Inferior parietal cortex (tissue), 1 donor: ENCODE results near the gene STYXL1.
A peak's percentile ranks its signal among the peaks of the same experiment; 100 is the strongest.
"Not testable (repeated sequence)": the region's sequence is repeated elsewhere in the genome, so short reads cannot be mapped to it uniquely, and the experiment has no call there.

Source experiments
- DNase-seq: peaks from one replicate; pipeline ENCODE4 v3.0.0-alpha.2; 2016; ENCODE audit errors: extremely low spot score

Gene STYXL1, protein sequence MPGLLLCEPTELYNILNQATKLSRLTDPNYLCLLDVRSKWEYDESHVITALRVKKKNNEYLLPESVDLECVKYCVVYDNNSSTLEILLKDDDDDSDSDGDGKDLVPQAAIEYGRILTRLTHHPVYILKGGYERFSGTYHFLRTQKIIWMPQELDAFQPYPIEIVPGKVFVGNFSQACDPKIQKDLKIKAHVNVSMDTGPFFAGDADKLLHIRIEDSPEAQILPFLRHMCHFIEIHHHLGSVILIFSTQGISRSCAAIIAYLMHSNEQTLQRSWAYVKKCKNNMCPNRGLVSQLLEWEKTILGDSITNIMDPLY

DNA sequence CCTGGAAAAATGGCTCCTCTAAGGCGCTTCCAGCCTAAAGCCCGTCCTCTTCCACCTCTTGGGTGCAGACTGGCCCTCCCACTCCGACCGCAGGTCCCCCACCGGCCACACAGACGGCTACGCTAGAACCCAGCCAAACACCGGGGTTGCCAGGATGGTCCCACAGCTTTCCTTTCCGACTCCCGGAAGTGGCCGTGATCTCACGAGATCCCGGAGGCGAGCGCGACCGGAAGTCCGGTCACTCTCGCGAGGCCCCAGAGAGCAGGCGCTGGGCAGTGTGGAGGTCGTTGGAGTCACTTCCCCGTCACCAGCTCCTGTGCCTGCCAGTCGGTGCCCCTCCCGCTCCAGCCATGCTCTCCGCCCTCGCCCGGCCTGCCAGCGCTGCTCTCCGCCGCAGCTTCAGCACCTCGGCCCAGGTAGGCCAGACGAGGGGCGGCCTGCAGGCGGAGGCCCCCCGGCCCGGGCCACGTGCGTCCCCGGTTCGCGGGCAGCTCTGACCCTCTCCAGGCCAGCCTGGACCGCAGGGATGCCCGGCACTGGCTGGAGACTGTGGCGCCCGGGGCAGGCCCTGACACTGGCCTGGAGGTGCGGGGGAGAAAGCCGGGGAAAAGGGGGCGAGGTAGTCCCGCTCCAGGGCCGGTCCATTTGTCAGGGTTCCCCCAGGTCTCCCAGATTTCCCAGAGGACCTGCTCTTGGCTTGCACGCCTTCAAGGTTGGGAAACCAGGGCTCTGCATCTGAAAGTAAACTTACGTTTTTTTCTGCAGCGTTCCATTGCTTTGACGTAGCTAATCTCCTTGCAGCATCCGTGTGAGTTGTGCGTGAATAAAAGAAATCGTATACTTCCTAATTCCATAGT, at the start of gene STYXL1, which contains the start of gene MDH2:
TSS of gene STYXL1 (minus strand) at position 190 of the 857 bp plus-strand sequence. CDS start 17,477 bp downstream, outside the sequence.
TSS of gene MDH2 (plus strand) at position 296 of the 857 bp plus-strand sequence. CDS start at position 351, 55 bp downstream.
- peak; percentile 95 for DNase-seq

DNA sequence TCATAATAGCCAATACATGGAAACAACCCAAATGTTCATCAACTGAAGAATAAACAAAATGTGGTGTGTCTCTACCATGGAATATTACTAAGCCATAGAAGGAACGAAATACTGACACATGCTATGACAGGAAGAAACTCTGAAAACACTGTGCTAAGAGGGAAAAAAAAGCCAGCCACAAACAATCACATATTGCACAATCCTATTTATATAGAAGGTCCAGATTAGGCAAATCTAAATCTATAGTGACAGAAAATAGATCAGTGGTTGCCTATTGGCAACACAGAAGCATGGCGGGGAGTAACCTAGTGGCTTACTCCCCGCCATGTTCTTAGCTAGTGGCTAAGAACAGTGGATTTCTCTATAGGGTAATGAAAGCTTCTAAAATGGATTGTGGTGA, 48.1 kb upstream of the STYXL1 start:
- DNase-seq: no peak

DNA sequence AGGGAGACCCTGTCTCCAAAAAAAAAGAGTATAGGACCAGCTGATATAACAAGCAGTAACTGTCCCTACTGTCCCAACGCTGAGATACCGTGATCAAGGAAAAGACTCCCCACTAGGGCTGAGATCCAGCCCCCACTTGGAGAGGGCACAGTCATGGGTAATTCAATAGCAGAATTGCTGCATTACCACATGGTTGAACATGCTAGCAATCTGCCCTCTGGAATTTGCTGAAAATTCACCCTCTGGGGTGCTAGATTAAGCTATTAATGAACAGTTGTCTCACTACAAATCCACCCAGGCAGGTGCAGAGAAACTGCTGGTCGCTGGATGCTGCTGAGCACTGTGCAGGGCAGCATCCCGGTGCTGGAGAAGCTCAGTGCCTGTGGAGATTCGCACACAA, 46.5 kb upstream of the STYXL1 start:
- DNase-seq: not testable (repeated sequence)

DNA sequence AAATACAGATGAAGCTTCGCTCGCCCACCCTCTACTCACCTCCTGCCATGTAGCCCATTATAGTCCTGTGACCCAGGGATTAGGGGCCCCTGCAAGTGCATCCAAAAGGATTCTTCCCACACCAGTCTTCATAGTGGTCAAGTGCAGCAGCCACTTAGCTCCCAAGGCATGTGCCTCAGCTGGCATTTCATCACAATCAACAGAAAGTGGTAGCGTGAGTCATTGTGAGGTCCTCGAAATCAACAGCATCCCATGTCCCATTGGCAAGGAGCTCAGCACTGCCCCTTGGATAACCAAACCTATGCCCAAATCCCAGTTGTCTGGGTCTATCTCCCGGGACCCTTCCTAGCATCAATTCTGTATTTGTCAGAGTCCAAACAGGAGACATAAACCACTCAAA, 45.7 kb upstream of the STYXL1 start:
- DNase-seq: not testable (repeated sequence)

DNA sequence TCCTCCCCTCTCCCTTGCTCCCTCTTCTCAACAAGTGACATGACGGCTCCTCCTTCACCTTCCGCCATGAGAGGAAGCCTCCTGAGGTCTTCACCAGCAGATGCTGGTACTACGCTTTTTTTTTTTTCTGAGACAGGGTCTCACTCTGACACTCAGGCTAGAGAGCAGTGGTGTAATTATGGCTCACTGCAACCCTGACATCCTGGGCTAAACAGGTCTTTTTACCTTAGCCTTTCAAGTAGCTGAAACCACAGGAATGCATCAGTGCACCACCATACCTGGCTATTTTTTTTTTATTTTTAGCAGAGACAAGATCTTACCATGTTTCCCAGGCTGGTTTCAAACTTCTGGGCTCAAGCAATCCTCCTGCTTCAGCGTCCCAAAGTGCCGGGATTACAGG, 43.7 kb upstream of the STYXL1 start:
- DNase-seq: no peak

DNA sequence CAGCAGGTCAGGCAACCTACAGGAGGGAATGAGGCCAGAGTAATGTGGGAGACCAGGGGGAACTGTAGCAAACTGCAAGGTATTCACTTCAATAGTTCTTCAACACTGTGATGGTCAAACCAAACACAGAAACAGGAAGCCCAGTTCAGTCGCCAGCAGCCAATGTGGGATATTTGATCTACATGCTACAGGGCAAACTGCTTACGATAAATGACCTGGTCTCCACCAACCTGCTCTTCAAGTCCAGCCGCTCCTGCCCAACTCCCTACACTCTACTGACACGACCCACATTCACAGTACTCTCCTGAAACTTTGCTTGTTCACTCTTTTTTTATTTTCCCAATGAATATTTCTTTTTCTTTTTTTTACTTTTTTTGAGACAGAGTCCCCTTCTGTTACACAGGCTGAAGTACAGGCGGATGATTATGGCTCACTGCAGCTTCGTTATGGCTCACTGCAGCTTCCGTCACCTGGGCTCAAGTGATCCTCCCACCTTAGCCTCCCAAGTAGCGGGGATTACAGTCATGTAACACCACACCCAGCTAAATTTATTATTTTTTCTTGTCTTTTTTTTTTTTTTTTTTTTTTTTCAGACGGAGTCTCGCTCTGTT, 42.2 kb upstream of the STYXL1 start:
- no peak for DNase-seq

DNA sequence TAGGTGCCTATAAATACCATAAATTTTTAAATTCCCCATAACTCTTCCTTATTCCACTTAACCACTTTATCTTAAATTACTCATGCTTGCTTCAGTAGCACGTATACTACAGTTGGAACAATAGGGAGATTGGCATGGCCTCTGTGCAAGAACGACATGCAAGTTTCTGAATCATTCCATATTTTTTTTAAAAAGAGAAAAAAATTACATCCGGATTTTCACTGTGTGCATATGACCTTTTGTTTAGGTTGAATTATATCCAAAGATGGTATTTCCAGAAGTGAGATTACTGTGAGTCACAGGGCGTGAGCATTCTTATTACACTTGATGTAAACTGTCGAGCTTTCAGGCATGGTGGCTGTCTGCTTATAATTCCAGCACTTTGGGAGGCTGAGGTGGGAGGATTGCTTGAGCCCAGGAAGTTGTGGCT, 39.6 kb upstream of the STYXL1 start:
- not testable (repeated sequence) for DNase-seq

DNA sequence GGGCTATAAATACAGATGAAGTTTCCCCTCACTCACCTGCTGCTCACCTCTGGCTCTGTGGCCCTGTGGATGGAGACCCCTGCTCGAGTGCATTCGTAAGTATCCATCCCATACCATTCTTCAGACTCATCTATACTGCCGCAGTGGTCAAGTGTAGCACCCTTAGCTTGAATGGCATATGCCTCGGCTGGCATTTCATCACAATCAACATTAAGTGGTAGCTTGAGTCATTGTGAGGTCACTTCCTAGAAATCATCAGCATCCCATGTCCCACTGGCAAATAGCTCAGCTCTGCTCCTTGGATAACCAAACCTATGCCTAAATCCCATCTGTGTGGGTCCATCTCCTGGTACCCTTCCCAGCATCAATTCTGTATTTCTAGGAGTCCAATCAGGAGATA, 38.3 kb upstream of the STYXL1 start:
- no peak for DNase-seq

DNA sequence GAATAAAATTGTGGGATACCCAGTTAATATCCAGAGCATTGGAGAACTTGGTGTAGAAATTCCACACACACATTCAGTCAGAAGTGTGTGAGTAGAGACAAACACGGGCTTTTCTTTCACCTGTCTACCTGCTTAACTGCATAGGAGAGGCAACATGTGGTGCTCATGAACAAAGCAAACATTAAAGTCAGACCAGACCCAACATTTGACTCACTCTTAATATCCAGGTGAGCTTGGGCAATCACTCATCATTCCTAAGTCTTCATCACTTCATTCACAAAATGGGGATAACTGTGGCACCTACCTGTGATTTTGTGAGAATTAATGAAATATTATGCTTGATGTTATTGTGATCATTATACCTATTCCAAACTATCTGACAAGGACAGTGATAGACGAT, 36.3 kb upstream of the STYXL1 start:
- not testable (repeated sequence) for DNase-seq

DNA sequence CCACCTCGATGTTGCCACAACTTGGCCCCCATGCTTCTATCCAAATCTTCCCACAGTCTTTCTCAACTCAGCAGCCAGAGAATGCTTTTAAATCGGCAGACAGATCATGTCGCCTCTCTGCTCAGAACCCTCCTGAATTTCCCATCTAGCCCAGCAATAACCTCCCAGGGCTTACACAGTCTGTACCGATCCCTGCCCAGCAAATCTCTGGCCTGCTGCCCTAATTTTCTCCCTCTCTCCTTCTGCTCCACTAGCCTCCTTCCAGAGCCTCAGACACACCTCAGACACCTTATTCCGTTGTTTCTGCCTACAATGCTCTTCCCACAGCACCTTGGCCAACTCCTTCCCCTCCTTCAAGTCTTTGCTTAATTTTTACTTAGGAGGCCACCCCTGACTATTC, 32.4 kb upstream of the STYXL1 start:
- no peak for DNase-seq

DNA sequence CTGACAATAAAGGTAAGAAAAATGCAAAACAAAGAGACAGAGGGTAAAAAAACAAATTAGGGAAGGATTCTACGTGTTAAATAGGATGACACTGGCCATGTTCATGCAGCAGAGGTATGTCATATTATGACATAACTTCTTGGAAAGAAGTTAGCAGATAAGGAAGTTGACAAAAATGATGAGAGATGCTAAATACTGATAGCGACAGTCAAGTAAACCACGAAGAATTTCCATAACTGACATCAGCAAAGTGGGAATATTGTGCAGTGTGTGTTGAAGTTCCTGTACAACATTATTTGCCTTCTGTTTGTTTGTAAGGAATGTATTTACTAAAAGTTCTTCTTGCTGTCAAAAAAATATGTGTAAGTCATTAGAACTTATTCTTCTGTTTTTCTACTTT, 29.6 kb upstream of the STYXL1 start:
- DNase-seq: no peak

DNA sequence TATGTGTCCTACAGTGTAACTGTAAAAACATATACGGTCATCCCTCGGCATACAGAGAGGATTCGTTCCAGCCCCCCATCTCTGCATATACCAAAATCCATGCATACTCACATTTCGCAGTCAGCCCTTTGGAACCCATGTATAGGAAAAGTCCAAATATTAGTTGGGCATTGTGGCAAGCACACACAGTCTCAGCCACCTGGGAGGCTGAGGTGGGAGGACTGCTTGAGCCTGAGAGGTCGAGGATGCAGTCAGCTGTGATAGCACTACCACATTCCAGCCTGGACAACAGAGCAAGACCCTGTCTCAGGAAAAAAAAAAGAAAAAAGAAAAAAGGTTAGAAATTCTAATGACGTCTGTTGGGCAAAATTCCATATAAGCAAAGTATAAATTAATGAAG, 29.2 kb upstream of the STYXL1 start:
- DNase-seq: no peak

DNA sequence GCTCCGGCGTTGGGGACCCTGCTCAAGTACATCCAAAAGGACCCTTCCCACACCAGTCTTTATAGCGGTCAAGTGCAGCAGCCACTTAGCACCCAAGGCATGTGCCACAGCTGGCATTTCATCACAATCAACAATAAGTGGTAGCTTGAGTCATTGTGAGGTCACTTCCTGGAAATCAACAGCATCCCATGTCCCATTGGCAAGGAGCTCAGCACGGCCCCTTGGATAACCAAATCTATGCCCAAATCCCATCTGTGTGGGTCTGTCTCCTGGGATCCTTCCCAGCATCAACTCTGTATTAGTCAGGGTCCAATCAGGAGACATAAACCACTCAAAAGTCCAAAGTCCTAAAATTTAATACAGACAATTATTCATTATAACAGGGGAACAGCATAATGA, 27.2 kb upstream of the STYXL1 start:
- DNase-seq: no peak

DNA sequence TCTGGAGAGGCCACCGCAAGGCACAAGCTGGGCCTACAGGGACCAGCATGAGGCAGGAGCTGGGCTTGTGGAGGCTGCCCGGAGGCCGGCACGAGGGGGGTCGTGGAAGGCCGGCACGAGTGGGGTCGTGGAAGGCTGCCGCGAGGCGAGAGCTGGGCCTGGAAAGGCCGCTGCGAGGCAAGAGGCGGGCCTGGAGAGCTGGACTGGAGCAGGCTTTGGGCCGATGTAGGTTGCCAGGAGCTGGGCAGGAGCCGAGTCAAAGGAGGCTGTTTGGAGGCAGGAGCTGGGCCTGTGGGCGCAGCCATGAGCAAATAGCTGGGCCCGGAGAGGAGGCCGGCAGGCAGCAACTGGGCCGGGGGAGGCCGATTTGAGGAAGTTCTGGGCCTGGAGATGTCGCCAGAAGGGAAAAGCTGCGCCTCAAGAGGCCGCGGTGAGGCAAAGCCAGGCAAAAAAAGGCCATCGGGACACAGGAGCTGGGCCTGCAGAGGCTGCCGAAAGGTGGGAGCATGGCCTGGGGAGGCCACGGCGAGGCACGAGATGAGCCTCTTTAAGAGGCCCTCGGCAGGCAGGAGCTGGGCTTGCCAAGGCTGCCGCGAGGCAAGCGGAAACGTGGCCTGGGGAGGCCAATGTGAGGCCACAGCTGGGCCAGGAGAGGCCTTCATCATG, 26.6 kb upstream of the STYXL1 start:
- DNase-seq: no peak

DNA sequence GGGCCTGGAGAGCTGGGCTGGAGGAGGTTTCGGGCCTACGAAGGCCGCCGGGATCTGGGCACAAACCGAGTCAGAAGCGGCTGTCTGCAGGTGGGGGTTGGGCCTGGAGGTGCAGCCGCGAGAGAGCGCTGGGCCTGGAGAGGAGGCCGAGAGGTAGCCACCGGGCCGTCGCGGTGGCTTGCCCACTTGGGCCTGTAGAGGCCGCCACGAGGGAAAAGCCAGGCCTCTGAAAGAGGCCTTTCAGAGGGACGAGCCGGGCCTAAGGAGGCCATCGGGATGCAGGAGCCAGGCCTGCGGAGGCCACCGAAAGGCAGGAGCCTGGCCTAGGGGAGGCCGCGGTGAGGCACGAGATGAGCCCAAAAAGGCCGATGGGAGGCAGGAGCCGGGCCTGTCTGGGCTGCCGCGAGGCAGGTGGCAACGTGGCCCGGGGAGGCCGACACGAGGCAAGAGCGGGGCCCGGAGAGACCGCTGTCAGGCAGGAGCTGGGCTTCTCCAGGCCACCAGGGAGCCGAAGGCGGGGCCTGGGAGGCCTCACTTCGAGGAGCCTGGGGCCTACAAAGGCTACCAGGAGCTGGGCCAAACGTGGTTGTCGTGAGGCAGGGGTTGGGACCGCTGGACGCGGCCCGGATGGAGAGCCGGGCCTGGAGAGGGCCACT, 25.7 kb upstream of the STYXL1 start:
- no peak for DNase-seq

DNA sequence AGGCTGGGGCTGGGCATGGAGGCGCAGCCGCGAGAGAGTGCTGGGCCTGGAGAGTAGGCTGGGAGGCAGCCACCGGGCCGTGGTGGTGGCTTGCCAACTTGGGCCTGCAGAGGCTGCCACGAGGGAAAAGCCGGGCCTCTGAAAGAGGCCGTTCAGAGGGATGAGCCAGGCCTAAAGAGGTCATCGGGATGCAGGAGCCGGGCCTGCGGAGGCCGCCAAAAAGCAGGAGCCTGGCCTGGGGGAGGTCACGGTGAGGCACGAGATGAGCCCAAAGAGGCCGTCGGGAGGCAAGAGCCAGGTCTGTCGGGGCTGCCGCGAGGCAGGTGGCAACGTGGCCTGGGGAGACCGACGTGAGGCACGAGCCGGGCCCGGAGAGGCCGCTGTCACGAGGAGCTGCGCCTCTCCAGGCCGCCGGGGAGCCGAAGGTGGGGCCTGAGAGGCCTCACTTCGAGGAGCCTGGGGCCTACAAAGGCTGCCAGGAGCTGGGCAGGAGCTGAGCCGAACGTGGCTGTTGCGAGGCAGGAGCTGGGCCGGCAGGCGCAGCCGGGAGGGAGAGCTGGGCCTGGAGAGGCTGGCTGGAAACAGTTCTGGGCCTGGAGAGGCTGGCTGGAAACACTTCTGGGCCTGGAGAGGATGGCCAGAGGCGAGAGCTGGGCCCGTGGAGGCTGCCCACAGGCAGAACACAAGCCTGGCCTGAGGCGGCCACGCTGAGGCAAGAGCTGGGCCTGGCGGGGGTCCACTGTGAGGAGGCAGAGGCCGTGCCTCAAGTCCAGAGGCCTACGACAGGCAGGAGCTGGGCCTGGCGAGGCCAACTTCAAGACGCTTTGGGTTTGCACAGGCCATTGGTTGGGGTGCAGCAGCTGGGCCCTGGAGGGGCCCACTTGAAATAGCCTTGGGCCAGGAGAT, 24.7 kb upstream of the STYXL1 start:
- no peak for DNase-seq

DNA sequence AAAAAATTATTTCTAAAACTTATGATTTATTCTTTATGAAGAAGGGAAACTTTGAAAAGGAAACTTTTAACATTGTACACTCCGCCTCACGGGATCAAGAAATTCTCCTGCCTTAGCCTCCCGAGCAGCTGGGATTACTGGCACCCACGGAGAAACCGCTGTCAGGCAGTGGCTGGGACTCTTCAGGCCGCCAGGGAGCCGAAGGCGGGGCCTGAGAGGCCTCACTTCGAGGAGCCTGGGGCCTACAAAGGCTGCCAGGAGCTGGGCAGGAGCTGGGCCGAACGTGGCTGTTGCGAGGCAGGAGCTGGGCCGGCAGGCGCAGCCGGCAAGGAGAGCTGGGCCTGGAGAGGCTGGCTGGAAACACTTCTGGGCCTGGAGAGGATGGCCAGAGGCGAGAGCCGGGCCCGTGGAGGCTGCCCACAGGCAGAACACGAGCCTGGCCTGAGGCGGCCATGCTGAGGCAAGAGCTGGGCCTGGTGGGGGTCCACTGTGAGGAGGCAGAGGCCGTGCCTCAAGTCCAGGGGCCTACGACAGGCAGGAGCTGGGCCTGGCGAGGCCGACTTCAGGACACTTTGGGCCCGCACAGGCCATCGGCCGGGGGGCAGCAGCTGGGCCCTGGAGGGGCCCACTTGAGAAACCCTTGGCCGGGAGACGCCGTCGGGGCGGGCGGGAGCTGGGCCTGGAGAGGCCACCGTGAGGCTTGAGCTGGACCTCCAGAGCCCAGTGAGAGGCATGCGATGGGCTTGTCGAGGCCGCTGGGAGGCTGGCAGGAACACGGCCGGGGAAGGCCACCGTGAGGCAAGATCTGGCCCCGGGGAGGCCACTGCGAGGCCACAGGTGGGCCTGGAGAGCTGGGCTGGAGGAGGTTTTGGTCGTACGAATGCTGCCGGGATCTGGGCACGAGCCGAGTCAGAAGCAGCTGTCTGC, 23.8 kb upstream of the STYXL1 start:
- DNase-seq: no peak

DNA sequence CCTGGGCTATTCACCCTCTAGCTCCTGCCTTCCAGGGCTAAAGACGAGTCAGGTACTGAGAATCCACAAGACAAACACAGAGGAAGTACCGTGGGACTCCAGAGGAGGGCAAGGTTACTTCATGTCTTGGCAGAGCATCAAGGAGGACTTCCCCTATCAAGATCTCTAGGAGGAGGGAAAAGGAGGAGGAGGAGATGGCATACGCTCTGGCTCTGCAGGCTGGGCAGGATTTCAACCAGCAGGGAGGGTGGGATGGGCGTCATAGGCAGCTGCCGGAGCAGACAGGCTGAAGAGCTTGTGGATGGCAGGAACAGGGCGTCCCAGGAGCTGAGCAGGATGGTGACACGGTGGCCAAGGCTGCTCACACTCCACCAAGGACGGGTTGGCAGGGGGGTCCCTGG, 21.4 kb upstream of the STYXL1 start:
- DNase-seq: peak; percentile 58
